HG02840 (cell line): ENCODE results near the gene FNDC3B.
"Not testable (repeated sequence)": the region's sequence is repeated elsewhere in the genome, so short reads cannot be mapped to it uniquely, and the experiment has no call there.

Source experiments
- ATAC-seq: cut with Tn5 transposase; IDR thresholded peaks from one replicate; pipeline ENCODE4 v1.9.1; 2021; ENCODE audit warnings: mild to moderate bottlenecking, moderate library complexity, moderate number of reproducible peaks; ENCODE audit not compliant: unreplicated experiment, low FRiP score

Gene FNDC3B

DNA sequence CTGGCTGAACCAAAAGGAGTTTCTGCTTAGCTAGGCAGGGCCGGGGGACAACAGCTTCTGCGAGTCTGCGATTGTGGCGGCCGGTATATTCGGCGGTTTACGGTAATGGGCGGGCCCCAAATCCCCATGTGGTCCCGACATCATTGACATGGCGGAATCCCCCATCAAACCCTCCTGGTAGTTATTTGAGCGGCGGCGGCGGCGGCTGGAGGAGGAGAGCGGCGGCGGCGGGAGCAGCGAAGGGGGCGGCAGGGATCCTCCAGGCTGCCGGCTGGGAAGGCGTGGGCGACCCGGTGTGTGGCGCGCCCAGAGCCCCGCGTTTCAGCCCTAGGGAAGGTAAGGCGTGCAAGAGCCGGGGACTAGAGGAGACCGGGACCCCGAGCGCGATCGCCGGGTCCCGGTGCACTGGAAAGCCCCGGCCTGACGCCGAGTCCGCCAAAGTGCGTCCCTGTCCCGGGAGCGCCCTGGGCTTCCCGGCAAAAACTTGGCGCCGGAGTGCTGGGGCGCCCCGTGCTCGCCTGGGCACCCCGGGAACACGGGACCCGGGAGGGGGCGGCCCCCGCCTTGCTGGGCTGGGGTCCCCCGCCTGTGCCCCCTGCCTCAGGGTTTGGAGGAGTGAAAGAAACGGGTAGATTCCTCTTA, at the start of gene FNDC3B:
Gene FNDC3B, plus strand, starts transcription at position 143 of the 642 bp plus-strand sequence. CDS start 72,902 bp downstream, outside the sequence.
- ATAC-seq, result peak; percentile 72

DNA sequence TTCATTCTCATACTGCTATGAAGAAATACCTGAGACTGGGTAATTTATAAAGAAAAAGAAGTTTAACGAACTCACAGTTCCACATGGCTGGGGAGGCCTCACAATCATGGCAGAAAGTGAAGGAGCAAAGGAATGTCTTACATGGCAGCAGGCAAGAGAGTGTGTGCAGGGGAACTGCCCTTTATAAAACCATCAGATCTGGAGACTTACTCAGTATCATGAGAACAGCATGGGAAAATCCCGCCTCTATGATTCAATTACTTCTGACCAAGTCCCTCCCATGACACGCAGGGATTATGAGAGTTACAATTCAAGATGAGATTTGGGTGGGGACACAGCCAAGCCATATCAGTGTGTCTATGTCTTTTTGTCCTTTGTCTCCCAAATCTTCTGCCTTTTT, 49.1 kb upstream of the FNDC3B start:
- not testable (repeated sequence) for ATAC-seq

DNA sequence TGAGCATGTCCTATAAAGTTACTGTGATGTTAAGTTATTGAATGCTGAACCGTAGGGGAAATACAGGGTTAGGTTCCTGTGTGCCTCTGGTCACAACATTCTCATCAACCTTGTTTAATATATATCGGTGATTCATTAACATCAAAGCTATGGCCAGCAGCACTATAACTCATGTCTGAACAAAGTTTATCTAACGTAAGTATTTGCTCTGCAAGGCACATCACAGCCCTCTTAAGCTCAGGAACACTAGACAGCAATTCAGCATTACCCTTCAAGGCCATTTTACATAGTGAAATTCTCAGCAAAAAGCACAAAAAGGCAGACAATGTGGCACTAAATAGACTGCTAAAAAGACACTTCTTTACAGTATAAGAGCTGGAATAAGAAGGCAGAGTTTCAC, 48.2 kb upstream of the FNDC3B start:
- ATAC-seq, result no peak

DNA sequence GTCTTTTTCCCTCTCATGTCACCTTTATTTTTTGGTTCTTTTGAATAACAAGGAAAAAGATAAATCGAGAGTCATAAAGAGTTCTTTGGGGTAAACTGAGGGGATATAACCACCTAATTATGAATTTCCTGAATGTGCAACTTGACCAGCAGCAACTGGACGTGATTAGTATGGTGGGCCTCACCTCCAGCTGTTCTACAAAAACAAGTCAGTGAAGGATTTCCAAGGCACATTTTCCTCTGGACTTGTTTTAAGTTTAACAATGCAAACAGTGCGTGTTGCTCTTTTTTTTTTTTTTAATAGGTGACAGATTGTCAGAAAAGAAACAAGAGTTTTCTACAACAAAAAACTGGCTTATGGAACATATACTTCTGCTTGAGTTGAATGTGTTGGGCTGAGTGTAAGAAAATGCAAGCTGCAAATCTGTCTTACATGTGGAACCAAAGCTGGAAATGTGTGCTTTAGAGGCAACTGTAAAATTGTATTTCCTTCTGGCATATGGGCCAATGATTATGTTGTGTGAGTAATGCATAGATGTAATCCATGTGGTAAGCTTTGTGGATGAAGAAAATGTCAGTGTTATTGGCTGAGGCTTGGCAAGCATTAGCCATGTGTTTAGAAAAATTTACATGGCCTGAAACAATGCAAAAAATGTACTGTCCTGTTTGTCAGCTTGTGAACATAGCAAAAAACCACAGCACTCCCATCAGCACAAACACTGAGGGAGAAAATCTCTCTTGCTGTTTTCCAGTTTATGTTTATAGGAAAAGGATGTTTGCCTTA, 44.5 kb upstream of the FNDC3B start:
- ATAC-seq, result no peak

DNA sequence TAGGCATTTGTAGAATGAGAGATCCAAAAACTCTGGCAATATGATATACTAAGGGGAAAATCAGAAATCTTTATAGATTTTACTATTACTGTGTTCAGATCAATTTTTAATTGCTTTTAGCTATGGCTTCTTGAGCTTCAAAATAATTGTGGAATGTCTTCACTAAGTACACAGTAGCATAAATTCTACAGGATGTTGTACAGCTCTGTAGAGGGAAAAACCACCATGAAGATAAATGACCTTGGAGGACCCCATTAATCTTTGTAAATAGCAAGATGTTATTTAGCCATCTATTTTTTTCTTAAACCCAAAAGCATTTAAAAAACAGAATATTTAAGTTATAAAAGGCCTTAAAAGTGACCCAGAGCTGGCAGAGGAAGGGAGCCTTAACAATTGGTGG, 43.9 kb upstream of the FNDC3B start:
- ATAC-seq, result no peak

DNA sequence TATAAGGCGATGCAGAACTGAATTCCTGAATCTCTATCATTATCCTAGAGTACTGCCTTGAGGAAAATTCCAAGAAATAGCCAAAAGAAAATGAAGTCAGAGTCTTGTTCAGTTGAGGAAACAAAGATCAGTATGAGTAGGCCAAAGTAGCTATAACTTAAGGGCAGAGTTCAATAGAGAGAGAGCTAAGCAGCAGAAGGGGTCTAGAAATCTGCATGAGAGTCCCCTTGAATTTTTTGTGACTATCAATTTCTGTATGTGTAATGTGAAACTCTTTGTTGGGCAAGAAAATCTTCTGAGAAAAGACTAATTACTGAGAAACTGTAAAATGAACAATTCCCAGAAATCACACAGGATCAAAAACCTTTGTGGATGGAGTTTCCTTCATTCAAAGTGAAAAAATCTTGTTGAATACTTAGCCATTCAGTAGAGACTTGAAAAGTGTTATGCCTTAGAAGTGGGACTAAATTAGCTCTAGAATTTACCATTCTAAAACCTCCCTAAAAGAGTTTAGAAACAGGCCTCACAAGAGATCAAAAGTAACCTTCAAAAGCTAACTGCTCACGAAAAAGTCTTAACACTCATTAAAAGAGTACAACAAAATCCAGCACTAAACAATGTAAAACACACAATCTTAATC, 43.1 kb upstream of the FNDC3B start:
- ATAC-seq, result no peak

DNA sequence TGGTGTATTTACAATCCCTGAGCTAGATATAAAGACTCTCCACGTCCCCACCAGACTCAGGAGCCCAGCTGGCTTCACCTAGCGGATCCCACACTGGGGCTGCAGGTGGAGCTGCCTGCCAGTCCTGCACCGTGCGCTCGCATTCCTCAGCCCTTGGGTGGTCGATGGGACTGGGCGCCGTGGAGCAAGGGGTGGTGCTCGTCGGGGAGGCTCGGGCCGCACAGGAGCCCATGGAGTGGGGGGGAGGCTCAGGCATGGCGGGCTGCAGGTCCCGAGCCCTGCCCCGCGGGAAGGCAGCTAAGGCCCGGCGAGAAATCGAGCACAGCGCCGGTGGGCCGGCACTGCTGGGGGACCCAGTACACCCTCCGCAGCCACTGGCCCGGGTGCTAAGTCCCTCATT, 40.6 kb upstream of the FNDC3B start:
- ATAC-seq, result not testable (repeated sequence)

DNA sequence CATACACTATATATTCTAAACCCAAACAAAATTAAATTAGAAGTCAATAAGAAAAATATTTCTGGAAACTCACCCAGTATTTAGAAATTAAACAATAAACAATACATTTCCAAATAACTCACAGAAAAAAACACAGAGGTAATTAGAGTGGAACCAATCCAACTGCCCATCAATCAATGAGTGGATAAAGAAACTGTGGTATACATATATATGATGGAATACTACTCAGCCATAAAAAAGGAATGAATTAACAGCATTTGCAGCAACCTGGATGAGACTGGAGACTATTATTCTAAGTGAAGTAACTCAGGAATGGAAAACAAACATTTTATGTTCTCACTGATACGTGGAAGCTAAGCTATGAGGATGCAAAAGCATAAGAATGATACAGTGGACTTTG, 37.8 kb upstream of the FNDC3B start:
- not testable (repeated sequence) for ATAC-seq

DNA sequence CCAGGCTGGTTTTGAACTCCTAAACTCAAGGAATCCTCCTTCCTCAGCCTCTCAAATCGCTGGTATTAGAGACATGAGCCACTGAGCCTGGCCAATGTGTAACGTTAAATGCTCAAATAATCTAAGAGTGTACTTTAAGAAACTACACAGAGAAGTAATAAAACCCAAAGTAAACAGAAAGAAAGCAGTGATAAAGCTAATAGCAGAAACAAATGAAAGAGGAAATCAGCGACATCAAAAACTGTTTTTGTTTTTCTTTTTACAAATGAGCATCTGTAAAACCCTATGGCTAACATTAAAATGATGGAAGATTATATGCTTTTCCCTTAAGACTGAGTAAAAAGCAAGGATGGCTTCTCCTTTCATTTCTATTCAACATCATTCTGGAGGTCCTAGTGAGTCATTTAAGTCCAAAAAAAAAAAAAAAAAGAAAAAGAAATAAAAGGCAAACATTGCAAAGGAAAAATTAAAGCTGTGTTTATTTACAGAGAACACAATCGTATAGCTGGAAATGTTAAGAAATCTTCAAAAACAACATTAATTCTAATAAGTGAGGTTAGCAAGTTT, 36.8 kb upstream of the FNDC3B start:
- no peak for ATAC-seq

DNA sequence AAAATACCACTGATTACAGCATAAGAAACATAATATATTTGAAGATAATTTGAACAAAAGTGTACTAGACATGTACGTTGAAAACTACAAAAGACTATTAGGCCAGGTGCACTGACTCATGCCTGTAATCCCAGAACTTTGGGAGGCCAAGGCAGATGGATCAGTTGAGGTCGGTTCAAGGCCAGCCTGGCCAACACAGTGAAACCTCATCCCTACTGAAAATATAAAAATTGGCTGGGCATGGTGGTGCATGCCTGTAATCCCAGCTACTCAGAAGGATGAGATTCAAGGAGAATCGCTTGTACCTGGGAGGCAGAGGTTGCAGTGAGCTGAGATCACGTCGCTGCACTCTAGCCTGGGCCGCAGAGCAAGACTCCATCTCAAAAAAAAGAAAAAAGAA, 36.2 kb upstream of the FNDC3B start:
- no peak for ATAC-seq

DNA sequence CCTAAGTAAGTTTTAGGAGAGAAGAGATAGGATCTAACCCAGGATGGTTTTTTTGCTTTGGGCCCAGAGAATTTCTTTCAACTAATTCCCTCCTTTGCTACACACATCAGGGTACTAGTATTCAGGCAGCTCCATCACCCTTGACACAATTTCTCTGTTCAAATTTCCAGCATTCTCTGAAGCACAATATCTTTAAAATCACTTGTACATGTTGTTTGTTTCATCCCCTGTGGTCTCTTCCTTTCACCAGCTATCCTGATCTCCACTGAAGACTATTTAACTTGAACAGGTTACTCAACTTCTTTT, 32.4 kb upstream of the FNDC3B start:
- no peak for ATAC-seq

DNA sequence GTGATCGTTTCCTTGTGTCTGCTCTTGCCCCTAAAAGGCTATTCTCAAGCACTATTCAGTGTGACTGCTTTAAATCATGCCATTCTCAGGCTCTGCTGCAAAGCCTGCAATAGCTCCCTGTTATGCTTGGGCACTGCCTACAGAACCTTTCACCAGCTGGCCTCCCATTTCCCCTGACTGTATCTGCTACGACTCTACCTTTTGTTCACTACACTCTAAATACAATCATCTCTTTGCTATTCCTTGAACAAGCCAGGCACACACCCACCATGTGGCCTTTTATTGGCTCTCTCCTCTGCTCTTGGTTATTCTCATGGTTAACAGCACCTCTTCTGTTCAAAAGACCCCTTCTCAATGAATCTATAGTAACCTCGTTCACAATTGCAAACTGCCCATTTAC, 29.6 kb upstream of the FNDC3B start:
- no peak for ATAC-seq

DNA sequence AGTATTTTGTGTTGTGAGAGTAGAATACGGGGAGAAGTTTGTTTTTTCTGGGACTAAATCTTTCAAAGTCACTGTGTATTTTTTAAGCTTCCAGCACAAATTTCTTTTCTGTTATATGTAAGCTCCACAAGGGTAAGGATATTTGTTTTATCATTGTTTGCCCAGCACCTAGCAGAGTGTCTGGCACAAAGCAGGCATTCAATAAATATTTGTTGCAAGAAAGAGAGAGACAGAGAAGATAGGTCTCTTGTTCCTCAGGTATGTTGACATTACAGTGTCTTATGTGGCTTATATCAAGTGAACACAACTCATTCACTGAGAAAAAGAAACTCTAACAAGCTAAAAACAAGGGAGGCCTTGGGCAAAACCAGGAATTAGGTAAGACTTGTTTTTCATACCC, 26.6 kb upstream of the FNDC3B start:
- no peak for ATAC-seq

DNA sequence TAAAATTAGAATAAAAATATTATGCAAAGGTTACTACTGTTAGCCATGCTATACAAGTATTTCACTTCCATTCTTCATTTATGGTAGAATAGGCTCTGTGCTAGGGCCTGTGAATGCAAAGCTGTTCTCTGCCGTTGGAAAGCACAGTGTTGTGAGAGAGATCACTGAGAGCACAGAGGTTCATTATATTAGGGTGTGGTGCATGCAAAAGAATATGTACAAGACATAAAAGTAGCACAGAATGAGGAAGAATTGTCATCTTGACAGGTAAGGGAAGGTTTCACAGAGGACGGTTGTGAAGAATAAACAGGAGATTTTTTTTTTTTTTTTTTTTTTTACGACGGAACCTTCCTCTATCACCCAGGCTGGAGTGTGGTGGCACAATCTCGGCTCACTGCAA, 25.2 kb upstream of the FNDC3B start:
- ATAC-seq, result no peak

DNA sequence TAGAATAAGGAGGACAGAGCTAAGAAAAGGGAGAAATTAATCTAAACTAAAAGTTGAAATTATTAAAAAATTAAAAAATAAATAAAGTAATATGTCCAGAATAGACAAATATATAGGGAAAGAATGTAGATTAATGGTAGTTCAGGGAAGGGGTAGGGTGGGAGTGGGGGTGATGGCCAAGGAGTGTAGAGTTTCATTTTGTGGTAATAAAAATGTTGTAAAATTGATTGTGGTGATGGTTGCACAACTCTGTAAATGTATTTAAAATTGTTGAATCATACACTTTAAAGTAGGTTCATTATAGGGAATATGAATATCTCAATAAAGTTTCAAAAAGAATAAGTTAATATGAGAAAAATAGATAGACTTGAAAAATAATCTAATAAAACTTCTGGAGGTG, 21.0 kb upstream of the FNDC3B start:
- ATAC-seq, result no peak

DNA sequence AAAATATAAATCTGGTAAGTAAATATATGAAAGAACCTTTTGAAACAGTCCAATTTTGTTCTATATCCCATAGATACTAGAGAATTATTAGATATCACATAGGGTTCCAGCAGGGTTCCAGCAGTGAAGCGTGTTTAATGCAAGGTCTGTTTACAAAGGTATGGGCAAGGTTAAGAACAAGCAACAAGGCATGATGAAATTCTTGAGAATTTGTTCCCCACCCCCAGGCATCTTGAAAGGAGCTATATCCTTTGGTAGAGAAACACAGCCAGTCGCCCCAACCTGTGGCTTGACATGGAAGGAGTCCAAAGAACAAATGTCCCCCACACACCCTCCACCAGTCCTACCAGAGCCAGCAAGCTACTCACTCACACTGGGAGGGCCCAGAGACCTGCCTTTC, 18.6 kb upstream of the FNDC3B start:
- no peak for ATAC-seq

DNA sequence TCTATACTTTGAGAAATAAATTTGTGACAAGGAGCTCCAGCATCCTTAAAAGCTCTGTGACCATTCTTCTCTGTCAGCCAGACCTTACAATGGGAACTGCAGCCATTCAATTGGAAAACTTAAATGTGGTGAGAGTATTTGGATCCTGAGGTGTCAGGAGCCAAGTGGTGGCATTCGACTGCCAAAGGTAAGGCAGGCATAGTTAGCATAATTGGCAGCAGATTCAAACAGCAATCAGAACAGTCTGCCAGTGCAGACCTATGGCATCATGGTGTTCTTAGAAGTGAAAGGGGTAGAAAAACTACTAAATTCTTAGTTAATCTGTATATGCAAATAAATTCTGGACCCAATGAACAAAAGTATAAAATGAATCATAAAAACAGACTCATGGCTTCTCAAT, 18.2 kb upstream of the FNDC3B start:
- no peak for ATAC-seq

DNA sequence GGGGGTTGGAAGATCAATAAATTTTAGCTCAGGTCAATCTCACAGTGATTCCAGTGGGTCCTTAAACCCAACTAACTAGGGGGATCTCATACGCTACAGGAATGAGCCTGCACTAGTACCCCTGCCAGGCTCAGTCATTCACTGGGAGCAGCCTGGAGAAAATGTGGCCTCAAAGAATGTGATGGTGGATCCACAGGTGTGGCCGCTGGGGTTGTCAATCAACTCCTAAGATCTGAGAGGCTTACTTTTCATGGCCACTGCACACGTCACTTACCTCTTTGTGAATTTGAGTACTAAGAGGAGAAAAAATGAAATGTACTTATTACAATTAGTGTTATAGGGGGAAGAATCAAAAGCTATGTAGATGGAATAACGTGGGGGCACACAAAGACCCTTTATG, 17.5 kb upstream of the FNDC3B start:
- ATAC-seq, result no peak

DNA sequence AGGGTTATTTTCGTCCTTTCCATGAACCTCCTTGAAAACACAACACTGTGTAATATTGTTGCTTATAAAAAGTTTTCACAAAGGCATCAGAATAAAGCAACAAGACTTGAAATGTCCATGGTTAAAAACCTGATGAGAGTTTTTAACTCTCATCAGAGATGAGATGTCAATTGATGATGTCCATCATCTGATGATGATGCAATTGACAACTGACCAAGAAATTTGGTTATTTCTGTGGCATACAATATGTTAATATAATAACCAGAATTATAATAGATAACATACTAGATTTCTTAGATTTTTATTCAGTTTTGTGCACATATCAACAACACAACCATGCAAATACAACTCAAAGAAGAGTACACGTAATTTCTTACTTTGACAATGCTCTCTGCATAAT, 15.5 kb upstream of the FNDC3B start:
- ATAC-seq, result no peak

DNA sequence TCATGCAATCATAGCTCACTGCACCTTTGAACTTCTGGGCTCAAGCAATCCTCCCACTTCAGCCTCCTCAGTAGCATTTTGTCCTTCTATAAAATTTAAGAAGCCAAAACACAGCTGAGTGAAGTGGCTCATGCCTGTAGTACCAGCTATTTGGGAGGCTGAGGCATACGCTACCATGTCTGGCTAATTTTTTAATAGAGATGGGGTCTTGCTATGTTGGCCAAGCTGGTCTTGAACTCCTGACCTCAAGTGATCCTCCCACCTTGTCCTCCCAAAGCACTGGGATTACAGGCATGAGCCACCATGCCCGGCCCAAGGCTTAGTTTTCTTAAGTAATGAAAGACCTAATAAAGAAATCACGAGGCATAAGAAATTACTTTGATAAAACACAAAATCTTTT, 14.7 kb upstream of the FNDC3B start:
- no peak for ATAC-seq

DNA sequence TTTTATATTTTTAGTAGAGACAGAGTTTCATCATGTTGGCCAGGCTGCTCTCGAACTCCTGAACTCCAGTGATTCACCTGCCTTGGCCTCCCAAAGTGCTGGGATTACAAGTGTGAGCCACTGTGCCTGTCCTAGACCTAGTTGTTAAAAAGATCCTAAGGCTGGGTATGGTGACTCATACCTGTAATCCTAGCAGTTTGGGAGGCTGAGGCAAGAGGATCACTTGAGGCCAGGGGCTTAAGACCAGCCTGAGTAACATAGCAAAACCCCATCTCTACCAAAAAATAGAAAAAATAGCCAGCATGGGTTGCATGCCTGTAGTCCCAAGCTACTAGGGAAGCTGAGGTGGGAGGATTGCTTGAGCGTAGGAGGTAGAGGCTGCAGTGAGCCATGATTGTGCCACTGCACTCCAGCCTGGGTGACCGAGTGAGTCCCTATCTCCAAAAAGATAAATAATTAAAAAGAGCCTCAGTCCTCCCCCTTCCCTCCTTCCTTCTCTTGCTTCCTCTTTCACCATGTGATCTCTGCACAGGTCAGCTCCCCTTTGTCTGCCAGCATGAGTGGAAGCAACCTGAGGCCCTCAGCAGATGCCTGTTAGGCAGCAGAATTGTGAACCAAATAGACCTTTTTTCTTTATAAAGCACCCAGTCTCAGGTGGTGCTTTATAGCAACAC, 9.8 kb upstream of the FNDC3B start:
- no peak for ATAC-seq
